22Rv1 (cell line): Measurements from ENCODE around the gene PGM5.

Experiments
- H3K27ac ChIP-seq: fragments of 450-650 bp; 2 replicates; pipeline ENCODE4 v1.5.1; 2017
- ZFX ChIP-seq: fragments of 450-650 bp; IDR thresholded peaks from 2 replicates; pipeline ENCODE4 v1.6.1; 2017; ENCODE audit warnings: antibody characterized with exemption, borderline replicate concordance
- TF ChIP-seq, protein P1 (sequence below): fragments of 450-650 bp; IDR thresholded peaks from 2 replicates; pipeline ENCODE4 v1.5.1; 2017; ENCODE audit warnings: mild to moderate bottlenecking

Gene PGM5

DNA sequence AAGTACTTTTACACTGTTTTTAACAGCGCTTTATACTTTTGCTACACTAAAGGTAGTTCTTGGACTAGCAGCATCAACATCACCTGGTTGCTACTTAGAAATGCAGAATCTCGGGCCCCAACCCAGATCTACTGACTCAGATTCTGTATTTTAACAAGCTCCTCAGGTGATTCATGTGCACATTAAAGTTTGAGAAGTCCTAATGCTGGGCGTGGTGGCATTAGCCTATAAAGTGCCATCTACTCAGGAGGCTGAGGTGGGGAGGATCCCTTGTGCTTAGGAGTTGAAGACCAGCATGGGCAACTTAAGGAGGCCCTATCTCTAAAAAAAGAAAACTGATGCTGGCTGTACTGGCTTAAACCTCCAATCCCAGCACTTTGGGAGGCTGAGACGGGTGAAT lies 157.6 kb downstream of the PGM5 start:
- TF ChIP-seq, protein P1, sequence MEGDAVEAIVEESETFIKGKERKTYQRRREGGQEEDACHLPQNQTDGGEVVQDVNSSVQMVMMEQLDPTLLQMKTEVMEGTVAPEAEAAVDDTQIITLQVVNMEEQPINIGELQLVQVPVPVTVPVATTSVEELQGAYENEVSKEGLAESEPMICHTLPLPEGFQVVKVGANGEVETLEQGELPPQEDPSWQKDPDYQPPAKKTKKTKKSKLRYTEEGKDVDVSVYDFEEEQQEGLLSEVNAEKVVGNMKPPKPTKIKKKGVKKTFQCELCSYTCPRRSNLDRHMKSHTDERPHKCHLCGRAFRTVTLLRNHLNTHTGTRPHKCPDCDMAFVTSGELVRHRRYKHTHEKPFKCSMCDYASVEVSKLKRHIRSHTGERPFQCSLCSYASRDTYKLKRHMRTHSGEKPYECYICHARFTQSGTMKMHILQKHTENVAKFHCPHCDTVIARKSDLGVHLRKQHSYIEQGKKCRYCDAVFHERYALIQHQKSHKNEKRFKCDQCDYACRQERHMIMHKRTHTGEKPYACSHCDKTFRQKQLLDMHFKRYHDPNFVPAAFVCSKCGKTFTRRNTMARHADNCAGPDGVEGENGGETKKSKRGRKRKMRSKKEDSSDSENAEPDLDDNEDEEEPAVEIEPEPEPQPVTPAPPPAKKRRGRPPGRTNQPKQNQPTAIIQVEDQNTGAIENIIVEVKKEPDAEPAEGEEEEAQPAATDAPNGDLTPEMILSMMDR: no peak
- TF ChIP-seq ZFX: no peak
- H3K27ac ChIP-seq: no peak overlapping the region

DNA sequence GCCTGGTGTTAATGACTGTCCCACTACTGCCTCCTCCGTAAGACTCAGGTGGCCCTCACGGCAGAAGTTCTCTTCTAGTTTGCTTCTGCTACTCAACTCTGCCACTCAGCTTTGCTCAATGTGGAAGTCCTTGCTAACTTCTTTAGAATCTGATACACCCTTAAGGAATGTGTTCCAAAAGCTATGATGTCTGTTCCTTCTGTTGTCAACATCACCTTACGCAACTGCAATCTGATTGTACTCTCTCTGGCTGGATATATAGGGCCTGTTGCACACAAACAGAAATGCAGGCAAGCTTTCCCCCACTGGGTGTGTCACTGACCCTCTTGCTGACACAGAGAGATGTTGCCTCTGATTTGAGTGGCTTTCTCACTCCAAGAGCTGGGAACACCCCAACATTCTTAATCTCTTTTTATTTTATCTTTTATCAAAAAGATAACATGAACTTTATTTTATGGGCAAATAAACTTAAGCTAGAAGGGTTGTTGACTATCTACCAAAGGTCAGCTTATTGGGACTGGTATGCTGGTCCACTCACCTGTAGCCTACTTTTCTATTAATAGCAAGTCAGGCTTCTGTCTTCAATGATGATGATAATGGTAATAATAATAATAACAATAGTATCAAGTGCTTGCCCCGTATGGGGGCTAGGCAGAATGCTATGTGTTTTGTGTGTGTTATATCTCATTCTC lies 159.1 kb downstream of the PGM5 start:
- TF ChIP-seq, protein P1: no peak
- no peak for TF ChIP-seq ZFX
- H3K27ac ChIP-seq: no peak overlapping the region

DNA sequence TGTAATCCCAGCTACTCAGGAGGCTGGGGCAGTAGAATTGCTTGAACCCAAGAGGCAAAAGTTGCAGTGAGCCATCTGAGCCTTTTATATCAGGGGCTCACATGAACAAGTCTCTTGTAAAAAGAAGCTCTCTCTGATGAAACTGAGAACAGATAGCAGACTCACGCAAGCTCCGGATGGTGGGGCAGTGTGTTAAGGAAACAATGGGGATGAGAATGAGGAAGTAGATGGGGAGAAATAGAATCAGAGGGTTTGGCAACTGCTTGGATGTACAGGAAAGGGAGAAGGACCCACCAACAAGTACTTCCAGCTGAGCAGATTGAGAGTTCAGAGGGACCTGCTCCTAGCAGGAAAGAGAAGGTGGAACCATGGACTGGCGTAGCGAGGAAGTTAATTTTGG lies 165.7 kb downstream of the PGM5 start:
- H3K27ac ChIP-seq: no peak overlapping the region
- TF ChIP-seq ZFX: no peak
- TF ChIP-seq, protein P1: no peak

- H3K27ac ChIP-seq: no peak overlapping the region
- TF ChIP-seq, protein P1: no peak
- TF ChIP-seq ZFX: no peak
These were observed 166.5 kb downstream of the PGM5 start for GRCh38 chr9:68522954-68523353.

- TF ChIP-seq ZFX: no peak
- TF ChIP-seq, protein P1: no peak
- H3K27ac ChIP-seq: no peak overlapping the region
These were observed 167.0 kb downstream of the PGM5 start for GRCh38 chr9:68523367-68523936.

DNA sequence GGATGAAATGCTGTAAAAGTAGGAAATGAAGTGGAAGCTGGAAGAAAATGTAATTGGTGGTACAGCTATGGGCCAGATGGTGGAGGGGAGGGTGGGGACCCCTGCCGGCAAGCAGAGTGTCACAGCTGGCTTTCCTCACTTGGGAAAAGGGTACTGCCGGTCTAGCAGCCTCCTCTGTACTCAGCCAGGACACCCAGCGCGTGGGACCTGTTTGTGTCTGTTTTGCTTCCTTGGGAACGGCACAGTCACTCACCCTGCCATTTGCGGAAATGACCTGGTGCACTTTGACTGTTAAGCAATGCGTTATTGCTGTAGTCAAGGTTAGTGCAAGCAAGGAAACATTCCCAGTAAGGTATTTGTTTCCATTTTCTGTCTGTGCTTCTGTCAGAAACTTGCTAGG lies 174.2 kb downstream of the PGM5 start:
- TF ChIP-seq ZFX: no peak
- TF ChIP-seq, protein P1: no peak
- H3K27ac ChIP-seq: no peak overlapping the region

DNA sequence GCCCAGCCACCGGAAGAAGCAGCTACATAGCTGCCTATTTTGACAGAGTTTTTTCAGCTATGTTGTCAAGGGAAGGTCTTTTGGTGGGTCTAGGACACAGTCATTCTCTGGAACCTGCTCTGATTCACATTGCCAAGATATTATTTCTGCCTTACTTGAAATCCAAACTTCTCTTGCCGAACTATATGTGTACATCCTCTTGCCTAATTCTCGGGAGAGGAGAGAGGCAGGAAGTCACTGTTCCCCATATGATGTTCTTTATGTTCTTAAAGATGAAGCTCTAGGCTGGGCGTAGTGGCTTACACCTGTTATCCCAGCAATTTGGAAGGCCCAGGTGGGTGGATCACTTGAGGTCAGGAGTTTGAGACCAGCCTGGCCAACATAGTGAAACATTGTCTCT lies 175.7 kb downstream of the PGM5 start:
- H3K27ac ChIP-seq: no peak overlapping the region
- TF ChIP-seq, protein P1: no peak
- TF ChIP-seq ZFX: no peak
